SK-N-MC (cell line): ENCODE data around the gene MEOX1.

Experiments
- EZH2 ChIP-seq: fragments of 200-600 bp; sonication (generic); IDR thresholded peaks from one replicate; pipeline ENCODE4 v1.6.1; 2017; ENCODE audit warnings: antibody characterized with exemption
- POLR2AphosphoS5 ChIP-seq: IDR thresholded peaks from 2 replicates; pipeline ENCODE4 v1.6.1; 2012; ENCODE audit warnings: mild to moderate bottlenecking, low read depth, low read length, borderline replicate concordance

GRCh38 chr17:43665084-43665936, 3.6 kb upstream of the MEOX1 start:
- TF ChIP-seq POLR2AphosphoS5, result no peak
- no peak for TF ChIP-seq EZH2
